Measurements from ENCODE around the gene HACD2. TPM values are rescaled to one million over a fixed set of nuclear protein-coding genes. Genes with fewer than 3 reads are reported as not detected.

HACD2 gene
- total and polyA plus RNA-seq, 2 donors (not counting 3 experiments of a cell fraction or from before 2014, with no cell fraction given): 17.0 to 20.9 TPM

DNA sequence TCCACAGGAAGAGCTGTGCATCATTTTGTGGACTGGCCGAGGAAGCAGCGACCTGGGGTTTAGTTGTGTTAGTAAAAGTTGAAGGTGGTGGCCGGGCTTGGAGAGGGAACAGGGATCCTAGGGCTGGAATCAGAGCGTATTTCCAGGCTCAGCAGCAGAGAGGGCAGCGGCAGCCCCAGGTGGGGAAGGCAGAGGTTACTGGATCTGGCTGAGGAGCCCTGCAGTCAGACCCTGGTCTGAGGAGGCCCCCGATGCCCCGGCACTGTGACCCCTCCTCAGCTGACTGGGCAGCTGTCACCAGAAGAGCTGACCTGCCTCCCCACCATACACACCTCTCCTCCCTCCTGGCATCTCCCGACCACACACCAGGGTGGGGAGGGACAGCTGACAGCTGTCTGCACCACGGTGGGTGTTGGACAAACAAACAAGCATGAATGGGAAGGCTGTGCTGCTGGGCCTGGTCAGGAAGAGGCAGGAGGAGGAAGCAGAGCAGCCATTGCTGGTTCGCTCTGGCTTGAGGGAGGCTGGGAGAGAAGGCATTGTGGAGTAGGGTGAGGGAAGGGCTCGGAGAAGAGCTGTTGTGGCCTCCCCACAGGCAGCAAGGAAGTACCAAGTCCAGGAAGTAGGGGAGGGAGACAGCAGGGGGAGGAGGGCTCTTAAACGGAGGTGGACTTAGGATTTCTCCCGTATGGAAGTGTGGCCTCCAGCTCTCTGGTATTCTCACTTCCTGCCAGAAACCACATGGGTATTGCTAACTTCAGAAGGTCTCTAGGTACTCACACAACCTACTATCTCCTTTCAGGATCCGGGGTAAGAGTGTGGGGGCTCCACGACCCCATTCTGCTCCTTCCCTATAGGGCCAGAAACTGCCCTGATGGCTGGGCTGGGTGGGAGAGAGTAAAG lies 49.5 kb upstream of the HACD2 start:
- Histone ChIP-seq H3K9me3 (replicated peaks; ENCODE audit: control insufficient read depth, insufficient read depth, low read length) (no peaks in the 10 kb centered on the region), H3K36me3 (ENCODE audit: control insufficient read depth in 2 of 2, extremely low read depth in 1 of 2, insufficient read depth in 2 of 2, low read length in 2 of 2) (no peaks in the 10 kb centered on the region), H2AFZ (ENCODE audit: low read depth, low read length) (no peak overlapping the region), H3K4me1 (ENCODE audit: control insufficient read depth, extremely low read depth, insufficient read depth, low read length) (no peaks in the 10 kb centered on the region), H4K20me1 (replicated peaks; ENCODE audit: control insufficient read depth, extremely low read depth, insufficient read depth, low read length) (no peaks in the 10 kb centered on the region), H3K4me2 (ENCODE audit: insufficient read depth, low read length) (no peak overlapping the region), H3K9ac (replicated peaks; ENCODE audit: extremely low read depth, insufficient read depth, low read length) (no peak overlapping the region), H3K4me3 (replicated peaks in 1 of 3; ENCODE audit: insufficient read depth in 1 of 3, low read depth in 1 of 3, low read length in 3 of 3) (no peak overlapping the region), H3K79me2 (ENCODE audit: control insufficient read depth, insufficient read depth, low read length) (no peaks in the 10 kb centered on the region), H3K27me3 (ENCODE audit: control insufficient read depth in 2 of 2, insufficient read depth in 2 of 2, low read length in 2 of 2) (no peaks in the 10 kb centered on the region), H3K9me1 (replicated peaks; ENCODE audit: control insufficient read depth, extremely low read depth, insufficient read depth, low read length) (no peaks in the 10 kb centered on the region), H3K27ac (ENCODE audit: insufficient read depth, low read depth, low read length) (no peak overlapping the region)
- no TSS peak for BruUV-seq (replicated peaks)
- ChIA-PET CTCF (interaction anchor here (1.0 to 3.5 kb wide), 2 partner anchors 8 to 89 kb away, joined by 3 to 21 read pairs; no protein-coding TSS in a partner anchor), POLR2A (no interaction called here)
- no peak for DNase-seq (ENCODE audit: low read depth, low spot score)
- dilution Hi-C loops (cut with MboI; ENCODE audit: extremely low pct_ligation_motif_present, low sequenced_read_pairs): no loop called here
- FAIRE-seq: no peak
- intact Hi-C loops (cut with micrococcal nuclease): no loop called here
- TF ChIP-seq POLR2A (IDR thresholded peaks at IDR 0.05; ENCODE audit: low read depth, low read length): no peak
- TF ChIP-seq, protein P1, sequence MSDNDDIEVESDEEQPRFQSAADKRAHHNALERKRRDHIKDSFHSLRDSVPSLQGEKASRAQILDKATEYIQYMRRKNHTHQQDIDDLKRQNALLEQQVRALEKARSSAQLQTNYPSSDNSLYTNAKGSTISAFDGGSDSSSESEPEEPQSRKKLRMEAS (IDR thresholded peaks at IDR 0.05; ENCODE audit: insufficient read depth, insufficient read length): no peak
- no peak for TF ChIP-seq GATA2 (IDR thresholded peaks at IDR 0.05; ENCODE audit: insufficient read depth, insufficient read length, low read depth, low read length)
- no peak for TF ChIP-seq POLR2AphosphoS5 (IDR thresholded peaks at IDR 0.05; ENCODE audit: insufficient read depth, low read depth, low read length)
- no peak for TF ChIP-seq FOS (IDR thresholded peaks at IDR 0.05; ENCODE audit: borderline replicate concordance, insufficient read depth, low read length)
- no peak for TF ChIP-seq MYC (IDR thresholded peaks at IDR 0.05; ENCODE audit: low read depth, low read length)

DNA sequence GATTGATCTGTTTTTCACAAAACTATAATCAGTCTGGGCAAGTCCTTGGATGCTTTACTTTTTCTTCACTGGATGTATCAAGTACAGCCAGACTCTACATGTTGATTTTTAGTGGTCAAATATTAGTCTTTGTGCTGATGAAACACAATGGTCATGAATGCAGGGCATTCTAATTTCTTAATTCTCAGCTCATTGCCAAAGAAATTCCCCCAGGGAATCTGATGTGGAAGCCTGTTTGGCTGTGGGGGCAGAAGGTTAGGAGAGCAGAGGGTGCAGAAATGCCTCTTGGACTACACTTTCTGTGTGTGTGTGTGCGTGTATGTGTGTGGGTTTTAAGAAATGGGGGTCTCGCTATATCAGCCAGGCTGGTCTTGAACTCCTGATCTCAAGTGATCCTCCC lies 48.7 kb upstream of the HACD2 start:
- FAIRE-seq: no peak
- Histone ChIP-seq H3K9ac (replicated peaks; ENCODE audit: extremely low read depth, insufficient read depth, low read length) (no peak overlapping the region), H3K4me2 (ENCODE audit: insufficient read depth, low read length) (no peak overlapping the region), H3K4me3 (replicated peaks in 1 of 3; ENCODE audit: insufficient read depth in 1 of 3, low read depth in 1 of 3, low read length in 3 of 3) (no peak overlapping the region), H3K4me1 (ENCODE audit: control insufficient read depth, extremely low read depth, insufficient read depth, low read length) (no peaks in the 10 kb centered on the region), H4K20me1 (replicated peaks; ENCODE audit: control insufficient read depth, extremely low read depth, insufficient read depth, low read length) (no peaks in the 10 kb centered on the region), H3K79me2 (ENCODE audit: control insufficient read depth, insufficient read depth, low read length) (no peaks in the 10 kb centered on the region), H3K36me3 (ENCODE audit: control insufficient read depth in 2 of 2, extremely low read depth in 1 of 2, insufficient read depth in 2 of 2, low read length in 2 of 2) (no peaks in the 10 kb centered on the region), H2AFZ (ENCODE audit: low read depth, low read length) (no peak overlapping the region), H3K27me3 (ENCODE audit: control insufficient read depth in 2 of 2, insufficient read depth in 2 of 2, low read length in 2 of 2) (no peaks in the 10 kb centered on the region), H3K27ac (ENCODE audit: insufficient read depth, low read depth, low read length) (no peak overlapping the region), H3K9me1 (replicated peaks; ENCODE audit: control insufficient read depth, extremely low read depth, insufficient read depth, low read length) (no peaks in the 10 kb centered on the region), H3K9me3 (replicated peaks; ENCODE audit: control insufficient read depth, insufficient read depth, low read length) (no peaks in the 10 kb centered on the region)
- ChIA-PET POLR2A (no interaction called here), CTCF (interaction anchor here (1.0 to 3.5 kb wide), 2 partner anchors 9 to 90 kb away, joined by 3 to 21 read pairs; no protein-coding TSS in a partner anchor)
- no peak for DNase-seq (ENCODE audit: low read depth, low spot score)
- no TSS peak for BruUV-seq (replicated peaks)
- dilution Hi-C loops (cut with MboI; ENCODE audit: extremely low pct_ligation_motif_present, low sequenced_read_pairs): no loop called here
- intact Hi-C loops (cut with micrococcal nuclease): no loop called here
- TF ChIP-seq POLR2AphosphoS5 (IDR thresholded peaks at IDR 0.05; ENCODE audit: insufficient read depth, low read depth, low read length) (no peak), JUN (IDR thresholded peaks at IDR 0.05; ENCODE audit: borderline replicate concordance, insufficient read depth, insufficient read length, low read depth) (no peak), MYC (IDR thresholded peaks at IDR 0.05; ENCODE audit: low read depth, low read length) (no peak), GATA2 (IDR thresholded peaks at IDR 0.05; ENCODE audit: insufficient read depth, insufficient read length, low read depth, low read length) (no peak), POLR2A (IDR thresholded peaks at IDR 0.05; ENCODE audit: low read depth, low read length) (no peak), EZH2 (IDR thresholded peaks at IDR 0.05; ENCODE audit: borderline replicate concordance, low read depth, low read length, severe bottlenecking) (no peak)
- TF ChIP-seq, protein P2, sequence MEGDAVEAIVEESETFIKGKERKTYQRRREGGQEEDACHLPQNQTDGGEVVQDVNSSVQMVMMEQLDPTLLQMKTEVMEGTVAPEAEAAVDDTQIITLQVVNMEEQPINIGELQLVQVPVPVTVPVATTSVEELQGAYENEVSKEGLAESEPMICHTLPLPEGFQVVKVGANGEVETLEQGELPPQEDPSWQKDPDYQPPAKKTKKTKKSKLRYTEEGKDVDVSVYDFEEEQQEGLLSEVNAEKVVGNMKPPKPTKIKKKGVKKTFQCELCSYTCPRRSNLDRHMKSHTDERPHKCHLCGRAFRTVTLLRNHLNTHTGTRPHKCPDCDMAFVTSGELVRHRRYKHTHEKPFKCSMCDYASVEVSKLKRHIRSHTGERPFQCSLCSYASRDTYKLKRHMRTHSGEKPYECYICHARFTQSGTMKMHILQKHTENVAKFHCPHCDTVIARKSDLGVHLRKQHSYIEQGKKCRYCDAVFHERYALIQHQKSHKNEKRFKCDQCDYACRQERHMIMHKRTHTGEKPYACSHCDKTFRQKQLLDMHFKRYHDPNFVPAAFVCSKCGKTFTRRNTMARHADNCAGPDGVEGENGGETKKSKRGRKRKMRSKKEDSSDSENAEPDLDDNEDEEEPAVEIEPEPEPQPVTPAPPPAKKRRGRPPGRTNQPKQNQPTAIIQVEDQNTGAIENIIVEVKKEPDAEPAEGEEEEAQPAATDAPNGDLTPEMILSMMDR (IDR thresholded peaks at IDR 0.05; ENCODE audit: extremely low read depth in 1 of 2, insufficient read depth in 1 of 2, low read depth in 1 of 2, low read length in 2 of 2): no peak
- TF ChIP-seq, protein P1 (IDR thresholded peaks at IDR 0.05; ENCODE audit: insufficient read depth, insufficient read length): no peak

All from endothelial cell of umbilical vein (primary cell).